ENCODE data around the gene ST8SIA3.

The ST8SIA3 gene

DNA sequence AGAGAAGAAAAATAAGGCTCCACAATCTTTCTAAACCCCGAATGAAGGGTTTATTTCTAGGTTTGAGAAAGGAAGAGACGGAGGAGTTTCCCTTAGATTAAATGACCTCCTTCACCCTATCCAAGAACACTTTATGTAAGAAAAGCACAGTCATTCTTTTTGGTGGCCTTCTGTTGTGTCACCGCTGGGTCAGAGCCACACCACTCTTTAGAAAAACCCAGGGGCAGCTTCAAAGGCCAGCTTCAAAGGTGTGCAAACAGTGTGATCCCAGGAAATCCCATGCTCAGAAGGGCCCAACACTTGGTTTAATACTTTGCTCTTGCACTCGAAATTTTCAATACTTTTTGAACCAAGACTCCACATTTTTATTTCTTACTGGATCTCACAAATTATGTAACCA, 7.1 kb downstream of the ST8SIA3 start:
- DNase-seq (ENCODE audit: low spot score), result no peak
- TF ChIP-seq, protein P1, sequence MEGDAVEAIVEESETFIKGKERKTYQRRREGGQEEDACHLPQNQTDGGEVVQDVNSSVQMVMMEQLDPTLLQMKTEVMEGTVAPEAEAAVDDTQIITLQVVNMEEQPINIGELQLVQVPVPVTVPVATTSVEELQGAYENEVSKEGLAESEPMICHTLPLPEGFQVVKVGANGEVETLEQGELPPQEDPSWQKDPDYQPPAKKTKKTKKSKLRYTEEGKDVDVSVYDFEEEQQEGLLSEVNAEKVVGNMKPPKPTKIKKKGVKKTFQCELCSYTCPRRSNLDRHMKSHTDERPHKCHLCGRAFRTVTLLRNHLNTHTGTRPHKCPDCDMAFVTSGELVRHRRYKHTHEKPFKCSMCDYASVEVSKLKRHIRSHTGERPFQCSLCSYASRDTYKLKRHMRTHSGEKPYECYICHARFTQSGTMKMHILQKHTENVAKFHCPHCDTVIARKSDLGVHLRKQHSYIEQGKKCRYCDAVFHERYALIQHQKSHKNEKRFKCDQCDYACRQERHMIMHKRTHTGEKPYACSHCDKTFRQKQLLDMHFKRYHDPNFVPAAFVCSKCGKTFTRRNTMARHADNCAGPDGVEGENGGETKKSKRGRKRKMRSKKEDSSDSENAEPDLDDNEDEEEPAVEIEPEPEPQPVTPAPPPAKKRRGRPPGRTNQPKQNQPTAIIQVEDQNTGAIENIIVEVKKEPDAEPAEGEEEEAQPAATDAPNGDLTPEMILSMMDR (IDR thresholded peaks at IDR 0.05; ENCODE audit: extremely low read depth, insufficient read depth, missing control alignments), result no peak
- in situ Hi-C loops (cut with MboI; ENCODE audit: low pct_unique_long_range_greater_than_20kb, low sequenced_read_pairs, unreplicated experiment), result no loop called here

DNA sequence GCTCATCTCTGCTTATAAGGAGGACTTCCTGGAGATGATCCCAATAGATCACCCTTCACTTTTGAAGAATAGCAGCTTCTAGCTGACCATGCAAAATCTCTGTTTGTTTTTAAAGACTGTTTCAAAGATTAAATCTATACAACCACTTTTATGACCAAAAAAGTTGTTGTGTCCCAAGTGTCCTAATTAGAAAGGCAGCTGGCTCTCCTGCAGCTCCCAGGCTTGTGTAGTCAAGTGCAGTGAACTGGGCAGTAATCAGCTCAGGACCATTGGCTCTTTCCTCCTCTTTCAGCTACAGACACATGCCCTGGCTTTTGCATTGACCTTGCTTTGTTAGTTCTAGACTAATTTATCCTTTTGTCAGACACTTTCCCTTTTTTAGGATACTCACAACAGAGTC, 10.4 kb downstream of the ST8SIA3 start:
- in situ Hi-C loops (cut with MboI; ENCODE audit: low pct_unique_long_range_greater_than_20kb, low sequenced_read_pairs, unreplicated experiment), result no loop called here
- no peak for DNase-seq (ENCODE audit: low spot score)
- TF ChIP-seq, protein P1 (IDR thresholded peaks at IDR 0.05; ENCODE audit: extremely low read depth, insufficient read depth, missing control alignments), result no peak

DNA sequence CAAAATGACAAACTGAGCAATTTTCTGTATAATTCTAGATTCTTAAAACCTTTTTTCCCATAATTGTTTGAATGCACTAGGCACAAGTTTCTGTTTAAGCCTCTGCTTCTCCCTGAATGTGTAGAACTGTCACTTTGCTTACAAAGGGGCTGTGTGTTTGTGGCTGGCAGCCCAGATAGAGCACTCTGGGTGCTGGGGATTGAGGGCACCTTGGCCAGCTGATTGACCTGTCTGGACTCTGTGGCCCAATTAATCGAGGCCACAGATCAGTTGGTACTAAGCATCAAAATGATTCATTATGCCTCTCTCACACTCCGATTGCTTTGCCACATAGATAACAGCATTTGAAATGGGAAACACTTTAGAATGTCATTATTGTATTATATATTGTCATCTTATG, 12.1 kb downstream of the ST8SIA3 start:
- in situ Hi-C loops (cut with MboI; ENCODE audit: low pct_unique_long_range_greater_than_20kb, low sequenced_read_pairs, unreplicated experiment), result no loop called here
- no peak for DNase-seq (ENCODE audit: low spot score)
- TF ChIP-seq, protein P1 (IDR thresholded peaks at IDR 0.05; ENCODE audit: extremely low read depth, insufficient read depth, missing control alignments), result no peak

DNA sequence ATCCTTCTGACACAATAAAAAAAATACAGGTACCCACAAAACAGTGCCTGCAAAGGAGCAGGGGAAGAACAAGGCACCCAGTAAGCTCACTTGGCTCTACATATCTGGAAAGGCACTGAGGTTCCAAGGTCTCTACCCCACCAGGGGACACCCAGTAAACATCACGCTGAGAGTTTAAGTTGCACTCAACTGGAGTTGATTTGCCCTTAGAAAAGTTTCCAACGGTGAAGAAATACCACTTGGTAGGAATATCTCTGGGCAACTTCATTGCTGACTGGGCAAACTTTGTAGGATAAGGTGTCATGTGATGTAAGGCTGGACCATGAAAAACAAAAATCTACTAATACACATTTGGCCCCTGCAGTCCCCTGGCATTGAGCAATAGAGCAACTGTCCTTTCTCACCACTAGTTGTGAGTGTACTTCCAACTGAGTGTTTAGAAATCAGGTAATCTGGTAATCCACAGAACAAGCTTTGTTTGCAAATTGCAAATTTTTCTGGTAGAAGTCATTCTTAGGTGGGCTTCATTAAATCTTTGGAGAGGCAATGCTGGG, 14.2 kb downstream of the ST8SIA3 start:
- TF ChIP-seq, protein P1 (IDR thresholded peaks at IDR 0.05; ENCODE audit: extremely low read depth, insufficient read depth, missing control alignments), result no peak
- in situ Hi-C loops (cut with MboI; ENCODE audit: low pct_unique_long_range_greater_than_20kb, low sequenced_read_pairs, unreplicated experiment), result no loop called here
- DNase-seq (ENCODE audit: low spot score), result no peak

DNA sequence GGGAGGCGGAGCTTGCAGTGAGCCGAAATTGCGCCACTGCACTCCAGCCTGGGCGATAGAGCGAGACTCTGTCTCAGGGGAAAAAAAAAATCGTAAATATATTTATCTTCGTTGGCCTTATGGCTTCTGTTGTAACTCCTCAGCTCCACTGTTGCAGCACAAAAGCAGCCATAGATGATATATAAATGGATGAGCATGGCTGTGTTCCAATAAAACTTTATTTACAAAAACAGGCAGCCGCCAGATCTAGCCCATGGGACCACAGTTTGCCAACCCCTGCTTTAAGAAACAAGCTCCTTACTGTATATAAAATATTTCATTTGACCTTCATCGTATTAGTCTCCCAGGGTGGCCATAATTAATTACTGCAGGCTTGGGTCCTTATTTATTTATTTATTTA, 20.1 kb downstream of the ST8SIA3 start:
- no peak for DNase-seq (ENCODE audit: low spot score)
- TF ChIP-seq, protein P1 (IDR thresholded peaks at IDR 0.05; ENCODE audit: extremely low read depth, insufficient read depth, missing control alignments), result no peak
- in situ Hi-C loops (cut with MboI; ENCODE audit: low pct_unique_long_range_greater_than_20kb, low sequenced_read_pairs, unreplicated experiment), result no loop called here

DNA sequence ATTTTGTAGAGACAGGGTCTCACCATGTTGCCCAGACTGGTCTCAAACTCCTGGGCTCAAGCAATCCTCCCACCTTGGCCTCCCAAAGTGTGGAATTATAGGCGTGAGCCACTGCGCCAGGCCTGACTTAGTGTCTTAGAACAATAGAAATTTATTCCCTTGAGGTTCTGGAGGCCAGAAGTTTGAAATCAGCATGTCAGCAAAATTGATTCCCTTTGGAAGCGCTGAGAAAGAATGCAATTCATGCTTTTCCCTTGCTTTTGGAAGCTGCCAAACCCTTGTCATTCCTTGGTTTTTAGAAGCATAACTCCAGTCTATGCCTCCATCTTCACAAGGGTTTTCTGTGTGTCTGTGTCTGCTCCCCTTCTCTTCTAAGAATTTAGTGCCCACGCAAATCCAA, 20.7 kb downstream of the ST8SIA3 start:
- DNase-seq (ENCODE audit: low spot score), result no peak
- in situ Hi-C loops (cut with MboI; ENCODE audit: low pct_unique_long_range_greater_than_20kb, low sequenced_read_pairs, unreplicated experiment), result no loop called here
- TF ChIP-seq, protein P1 (IDR thresholded peaks at IDR 0.05; ENCODE audit: extremely low read depth, insufficient read depth, missing control alignments), result no peak

DNA sequence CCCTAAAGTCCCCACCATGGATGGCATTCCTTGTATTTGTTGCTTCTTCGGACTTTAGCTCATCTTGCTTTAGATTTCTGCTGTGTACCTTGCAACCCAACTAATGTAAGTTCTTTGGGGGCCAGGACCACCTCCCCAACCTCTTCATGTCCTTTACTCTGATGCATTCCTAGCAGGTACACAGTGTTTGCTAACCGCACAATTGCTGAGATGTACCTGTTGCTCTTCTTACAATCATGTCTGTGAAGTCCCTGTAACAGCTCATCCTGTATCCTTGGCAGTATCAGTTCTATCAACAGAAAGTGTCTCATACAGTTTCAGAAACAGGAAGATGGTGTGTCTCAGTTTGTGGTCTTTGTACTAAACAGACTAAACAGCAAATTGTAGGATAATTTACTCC, 24.1 kb downstream of the ST8SIA3 start:
- TF ChIP-seq, protein P1 (IDR thresholded peaks at IDR 0.05; ENCODE audit: extremely low read depth, insufficient read depth, missing control alignments), result no peak
- in situ Hi-C loops (cut with MboI; ENCODE audit: low pct_unique_long_range_greater_than_20kb, low sequenced_read_pairs, unreplicated experiment), result no loop called here
- no peak for DNase-seq (ENCODE audit: low spot score)
